ENCODE results near the gene SPATA46.

The SPATA46 gene

DNA sequence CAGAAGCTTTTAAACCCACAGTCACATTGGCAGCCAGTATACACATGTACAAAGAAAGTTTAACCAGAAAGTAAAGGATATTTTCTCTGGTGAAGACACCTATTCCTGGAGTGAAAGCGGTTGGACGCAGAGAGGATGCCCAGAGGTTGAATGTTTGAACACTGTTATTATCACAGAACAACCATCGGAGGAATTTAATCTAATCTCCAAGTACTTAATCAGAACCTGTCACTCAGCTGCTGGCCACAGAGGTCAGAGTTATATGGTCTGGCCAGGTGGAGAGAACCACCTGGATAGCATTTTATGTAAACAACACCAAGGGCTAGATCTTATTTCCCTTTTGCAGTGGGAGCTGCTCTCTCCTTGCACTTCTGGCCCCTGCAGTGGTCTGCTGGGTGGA is 29.4 kb downstream of the SPATA46 start:
- H3K4me3 ChIP-seq (replicated peaks; ENCODE audit: low read depth, low read length): no peak overlapping the region
- TF ChIP-seq CTCF (IDR thresholded peaks at IDR 0.05; ENCODE audit: low read depth, low read length, missing control alignments): no peak
- DNase-seq (ENCODE audit: extremely low read depth, low read depth): no peak

DNA sequence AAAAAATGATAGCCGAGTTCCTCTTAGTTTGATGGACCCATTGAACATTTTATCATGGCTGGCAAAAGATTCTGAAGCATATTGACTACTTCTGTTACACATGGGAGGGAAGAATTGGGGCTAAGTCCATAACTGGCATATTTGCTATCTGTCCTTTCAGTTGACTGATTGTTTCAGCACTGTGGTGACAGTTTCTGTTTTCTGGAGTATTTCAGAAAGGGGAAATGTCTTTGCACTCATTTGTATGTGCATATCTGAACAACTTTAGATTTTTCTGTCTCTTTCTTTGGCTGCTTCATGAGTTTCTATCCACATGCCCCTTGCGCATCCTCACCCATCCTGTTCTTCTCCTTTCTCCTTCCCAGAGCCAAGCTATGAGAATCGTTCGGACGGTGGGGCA is 33.2 kb downstream of the SPATA46 start:
- no peak overlapping the region for H3K4me3 ChIP-seq (replicated peaks; ENCODE audit: low read depth, low read length)
- DNase-seq (ENCODE audit: extremely low read depth, low read depth): no peak
- no peak for TF ChIP-seq CTCF (IDR thresholded peaks at IDR 0.05; ENCODE audit: low read depth, low read length, missing control alignments)

- no peak for TF ChIP-seq CTCF (IDR thresholded peaks at IDR 0.05; ENCODE audit: low read depth, low read length, missing control alignments)
These were observed 34.1 kb downstream of the SPATA46 start for GRCh38 chr1:162342452-162342983.

DNA sequence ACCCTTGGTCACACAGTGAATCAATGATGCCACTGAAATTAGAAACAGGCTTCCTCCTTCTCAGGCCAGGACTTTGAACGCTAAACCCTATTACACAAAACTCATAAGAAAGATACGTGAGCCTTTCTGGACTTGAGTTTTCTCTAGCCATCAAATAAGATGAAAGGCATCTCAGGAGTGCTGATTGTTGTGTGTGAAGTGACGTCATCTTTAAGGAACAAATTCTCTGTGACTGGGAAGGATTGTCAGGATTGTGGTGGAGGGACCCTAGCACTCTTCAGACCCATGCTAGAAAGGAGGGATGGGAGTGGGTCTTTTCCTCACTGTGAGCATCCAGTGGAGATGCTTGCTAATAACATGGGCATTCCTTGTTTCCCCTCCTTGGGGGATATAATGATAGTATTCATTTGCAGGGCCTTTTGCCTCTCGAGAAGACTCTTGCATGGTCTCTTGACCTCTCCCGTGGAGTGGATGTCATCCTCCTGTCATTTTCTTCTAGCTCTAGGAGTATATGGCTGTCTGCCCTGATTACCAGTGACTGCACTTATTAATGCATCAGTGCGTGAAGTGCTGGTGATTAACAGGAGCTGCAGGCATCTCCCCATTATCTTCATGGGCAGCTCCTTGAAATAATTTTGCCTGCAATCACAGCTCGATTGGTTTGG is 39.9 kb downstream of the SPATA46 start:
- no peak for TF ChIP-seq CTCF (IDR thresholded peaks at IDR 0.05; ENCODE audit: low read depth, low read length, missing control alignments)
- no peak for DNase-seq (ENCODE audit: extremely low read depth, low read depth)

More at GRCh38 chr1:162342452-162342983, 34.1 kb downstream of the SPATA46 start:
- H3K4me3 ChIP-seq (replicated peaks; ENCODE audit: low read depth, low read length): no peak overlapping the region
- no peak for DNase-seq (ENCODE audit: extremely low read depth, low read depth)

GRCh38 chr1:162335126-162335525 is 41.5 kb downstream of the SPATA46 start:
- DNase-seq (ENCODE audit: extremely low read depth, low read depth): no peak
- no peak for TF ChIP-seq CTCF (IDR thresholded peaks at IDR 0.05; ENCODE audit: low read depth, low read length, missing control alignments)

More for the DNA sequence above, 39.9 kb downstream of the SPATA46 start:
- H3K4me3 ChIP-seq (replicated peaks; ENCODE audit: low read depth, low read length): no peak overlapping the region

DNA sequence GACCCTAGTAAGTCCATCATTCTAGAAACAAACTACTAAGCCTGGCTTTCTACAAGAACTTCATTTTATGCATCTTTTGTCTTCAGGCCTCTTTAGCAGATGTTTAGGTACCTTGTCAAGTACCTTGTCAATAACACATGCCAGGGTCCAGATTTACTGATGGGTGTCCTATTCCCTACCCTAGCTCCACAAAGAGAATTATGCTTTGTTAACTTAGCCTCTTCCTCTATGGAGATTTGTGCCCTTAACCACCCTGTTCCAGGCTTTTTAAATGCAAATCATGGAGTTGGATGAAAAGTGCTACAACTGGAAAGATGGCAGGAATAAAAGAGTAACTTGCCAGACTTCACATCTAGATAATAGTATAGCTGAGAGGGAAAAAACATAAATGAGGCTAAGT is 42.7 kb downstream of the SPATA46 start:
- DNase-seq (ENCODE audit: extremely low read depth, low read depth): no peak
- no peak overlapping the region for H3K4me3 ChIP-seq (replicated peaks; ENCODE audit: low read depth, low read length)
- no peak for TF ChIP-seq CTCF (IDR thresholded peaks at IDR 0.05; ENCODE audit: low read depth, low read length, missing control alignments)

More at GRCh38 chr1:162335126-162335525, 41.5 kb downstream of the SPATA46 start:
- no peak overlapping the region for H3K4me3 ChIP-seq (replicated peaks; ENCODE audit: low read depth, low read length)

Data from HFF-Myc (cell line).